HG02623 (cell line): ENCODE data around the gene RGS1.
A peak's percentile ranks its signal among the peaks of the same experiment; 100 is the strongest.

Experiments
- ATAC-seq: cut with Tn5 transposase; IDR thresholded peaks from one replicate; pipeline ENCODE4 v1.9.1; 2021; ENCODE audit warnings: moderate library complexity; ENCODE audit not compliant: unreplicated experiment

RGS1 gene, protein sequence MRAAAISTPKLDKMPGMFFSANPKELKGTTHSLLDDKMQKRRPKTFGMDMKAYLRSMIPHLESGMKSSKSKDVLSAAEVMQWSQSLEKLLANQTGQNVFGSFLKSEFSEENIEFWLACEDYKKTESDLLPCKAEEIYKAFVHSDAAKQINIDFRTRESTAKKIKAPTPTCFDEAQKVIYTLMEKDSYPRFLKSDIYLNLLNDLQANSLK

GRCh38 chr1:192575499-192576189, at the start of gene RGS1:
RGS1 (plus strand) TSS chr1:192575773; CDS start chr1:192575793, 20 bp downstream.
- ATAC-seq: peak; percentile 84

DNA sequence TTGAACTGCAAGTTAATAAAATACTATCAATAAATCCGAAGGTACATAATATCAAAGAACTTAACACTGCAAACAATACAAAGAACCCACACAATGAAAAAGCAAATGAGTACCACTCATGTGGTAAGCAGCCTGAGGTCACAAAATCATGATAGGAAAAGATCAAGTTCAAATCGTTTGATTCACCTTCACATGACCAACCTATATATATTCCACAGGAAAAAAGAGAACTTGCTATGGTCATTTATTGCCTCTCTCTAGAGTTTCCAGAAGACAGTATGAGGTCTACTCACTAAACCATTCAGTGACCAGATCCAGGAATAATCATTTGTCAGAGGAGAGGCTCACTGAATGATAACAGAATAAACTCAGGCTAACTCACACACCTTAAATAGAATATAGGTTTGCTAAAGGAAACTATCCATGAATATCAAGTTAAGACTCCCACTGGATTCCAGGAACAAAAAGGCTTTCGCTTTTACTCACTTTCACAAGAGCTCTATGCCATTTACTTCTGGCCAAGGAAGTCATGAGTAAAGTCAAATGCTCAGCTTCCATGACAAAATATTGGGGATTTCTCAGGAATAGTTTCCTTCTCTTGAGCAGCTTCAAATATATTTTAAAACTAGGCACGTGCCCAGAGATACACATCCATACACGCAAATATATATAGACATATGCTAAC, 48.3 kb upstream of the RGS1 start:
- ATAC-seq: no peak

GRCh38 chr1:192527950-192528349, 47.6 kb upstream of the RGS1 start:
- ATAC-seq: peak; percentile 25

- no peak for ATAC-seq
These were observed 46.4 kb upstream of the RGS1 start for GRCh38 chr1:192529031-192529755.

- no peak for ATAC-seq
These were observed 45.8 kb upstream of the RGS1 start for GRCh38 chr1:192529811-192530210.

GRCh38 chr1:192530254-192530653, 45.3 kb upstream of the RGS1 start:
- peak; percentile 98 for ATAC-seq

- peak; percentile 29 for ATAC-seq
These were observed 44.4 kb upstream of the RGS1 start for GRCh38 chr1:192531037-192531703.

DNA sequence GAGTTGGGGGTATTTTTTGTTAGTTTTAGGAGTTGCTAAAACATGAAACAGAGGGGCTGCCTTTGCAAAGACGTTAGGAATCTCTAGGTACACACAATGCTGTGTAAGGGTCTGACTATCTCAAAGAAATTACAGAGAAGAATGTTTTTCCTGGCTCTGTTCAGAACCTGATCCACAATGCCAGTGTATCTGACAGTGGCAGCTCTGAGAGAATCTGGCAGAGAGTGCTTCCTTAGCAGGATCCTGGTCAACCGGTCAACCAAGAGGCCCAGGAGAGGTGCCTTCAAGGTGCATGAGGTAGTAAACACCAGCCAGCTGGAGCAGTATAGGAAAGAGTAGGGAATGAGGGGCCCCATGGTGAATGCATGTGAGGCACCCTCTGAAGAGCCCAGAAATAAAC, 40.9 kb upstream of the RGS1 start:
- no peak for ATAC-seq

- ATAC-seq: no peak
These were observed 39.5 kb upstream of the RGS1 start for GRCh38 chr1:192535916-192536664.

DNA sequence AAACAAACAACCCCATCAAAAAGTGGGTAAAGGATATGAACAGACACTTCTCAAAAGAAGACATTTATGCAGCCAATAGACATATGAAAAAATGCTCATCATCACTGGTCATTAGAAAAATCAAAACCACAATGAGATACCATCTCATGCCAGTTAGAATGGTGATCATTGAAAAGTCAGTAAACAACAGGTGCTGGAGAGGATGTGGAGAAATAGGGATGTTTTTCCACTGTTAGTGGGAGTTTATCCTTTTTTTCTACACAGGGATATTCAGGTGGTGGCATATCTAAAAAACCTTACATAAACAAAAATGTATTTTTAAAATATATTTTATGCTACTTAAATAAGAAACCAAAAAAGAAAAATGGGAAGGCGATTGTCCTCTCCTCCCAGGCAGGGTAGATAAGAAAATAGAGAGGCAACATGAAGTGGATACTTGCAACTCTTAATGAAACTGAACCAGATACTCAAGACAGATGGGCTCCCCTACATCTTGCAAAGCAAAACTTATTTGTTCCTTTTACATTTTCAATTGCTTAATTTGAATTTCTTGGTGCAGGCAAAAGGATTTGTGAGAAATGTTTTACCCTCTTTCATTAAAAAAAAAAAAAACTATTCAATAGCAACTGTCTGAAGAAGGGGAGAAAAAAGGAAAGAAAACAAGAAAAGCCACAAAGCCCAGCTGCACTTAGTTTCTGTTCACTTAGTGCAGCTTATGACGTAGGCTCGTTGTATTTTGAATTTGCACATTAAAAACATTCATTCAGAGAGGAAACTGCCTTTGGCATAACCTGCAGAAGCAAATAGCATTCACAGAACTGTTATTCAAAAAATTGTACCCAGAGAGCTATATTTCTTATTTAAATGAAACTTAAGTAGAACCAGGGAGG, 36.9 kb upstream of the RGS1 start:
- ATAC-seq: peak; percentile 83

DNA sequence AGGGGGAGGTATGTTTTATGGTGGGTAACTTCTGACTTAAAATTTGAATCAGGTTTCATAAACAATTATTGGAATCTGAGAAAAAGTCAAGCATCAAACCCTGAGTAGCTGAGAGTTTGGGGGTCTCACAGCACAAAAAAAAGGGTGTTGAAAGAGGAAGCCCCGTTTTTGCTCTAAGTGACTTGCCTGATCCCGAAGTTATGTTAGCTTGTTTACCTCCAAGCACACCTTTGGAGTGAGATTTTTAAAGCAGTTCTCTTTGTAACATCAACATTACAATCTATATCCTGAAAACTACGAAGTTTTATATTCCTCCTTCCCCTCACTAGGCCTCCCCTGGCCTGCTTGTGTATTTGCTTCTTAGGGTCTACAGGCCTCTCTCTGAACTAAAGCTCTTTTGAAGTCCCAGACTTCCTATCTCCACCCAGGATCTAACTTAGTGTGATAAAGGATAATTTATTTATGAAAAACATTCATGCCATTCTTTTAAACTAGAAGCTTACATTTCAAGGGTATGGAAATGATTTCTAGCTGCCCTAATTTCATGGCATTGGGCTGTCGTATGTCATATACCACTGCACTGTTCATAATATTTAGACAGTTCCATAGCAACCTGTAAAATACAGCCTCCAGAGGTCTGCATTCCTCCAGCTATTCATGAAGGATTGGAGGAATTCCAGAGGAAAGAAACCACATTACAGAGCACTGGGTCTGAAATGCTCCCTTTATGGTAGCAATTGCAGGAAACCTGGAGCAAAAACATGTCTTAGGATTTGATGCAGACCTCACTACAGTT, 36.1 kb upstream of the RGS1 start:
- ATAC-seq: no peak

DNA sequence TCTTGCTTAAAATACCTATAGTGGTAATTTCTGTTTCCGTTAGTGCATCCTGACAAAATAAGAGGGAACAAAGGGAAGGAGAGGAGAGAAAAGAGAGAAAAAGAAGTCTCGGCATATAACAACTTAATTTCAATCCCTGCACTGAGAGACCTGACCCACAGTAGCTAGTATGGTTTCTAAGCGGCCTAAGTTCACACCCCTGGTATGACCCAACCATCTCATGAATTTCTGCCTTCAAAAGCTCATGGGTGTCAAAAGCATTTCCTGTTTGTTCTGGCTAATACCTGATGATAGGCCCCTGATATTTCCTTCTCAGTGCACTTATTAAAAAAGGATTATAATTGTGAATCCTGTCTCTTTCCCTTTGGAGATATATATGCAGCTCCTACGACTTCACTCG, 32.1 kb upstream of the RGS1 start:
- ATAC-seq: no peak

- peak; percentile 51 for ATAC-seq
These were observed 29.6 kb upstream of the RGS1 start for GRCh38 chr1:192545896-192546521.

- no peak for ATAC-seq
These were observed 28.9 kb upstream of the RGS1 start for GRCh38 chr1:192546596-192547190.

DNA sequence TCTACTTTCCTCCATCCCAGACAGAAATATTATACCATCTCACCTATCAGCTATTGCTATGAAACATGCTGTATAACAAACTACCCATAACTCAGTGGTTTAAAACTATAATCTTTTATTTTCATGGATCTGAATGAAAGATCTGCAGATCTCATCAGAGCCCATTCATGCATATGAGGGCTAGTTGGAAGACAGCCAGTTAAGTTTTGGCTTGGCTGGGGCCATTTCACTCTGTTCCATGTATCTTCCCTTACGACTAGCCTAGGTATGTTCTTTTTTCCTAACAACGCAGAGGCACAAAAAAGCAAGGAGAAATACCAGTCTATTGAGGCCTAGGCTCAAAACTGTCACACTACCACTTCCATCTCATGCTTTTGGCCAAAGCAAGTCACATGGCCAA, 28.1 kb upstream of the RGS1 start:
- no peak for ATAC-seq

- no peak for ATAC-seq
These were observed 25.6 kb upstream of the RGS1 start for GRCh38 chr1:192549937-192550336.

GRCh38 chr1:192550922-192551534, 24.5 kb upstream of the RGS1 start:
- peak; percentile 60 for ATAC-seq
